Trophoblast cell (in vitro differentiated cells and primary cell): ENCODE measurements around the gene MDM2.
A peak's percentile ranks its signal among the peaks of the same experiment; 100 is the strongest.

ENCODE experiments used
- DNase-seq, 2 donors: peaks; one replicate each; pipeline ENCODE4 v3.0.0-alpha.2; 2016
- H2AFZ ChIP-seq: 2 replicates; pipeline ENCODE4 v1.6.1; 2013; ENCODE audit warnings: low read length, moderate library complexity, mild to moderate bottlenecking; ENCODE audit not compliant: insufficient read depth, poor library complexity
- H2AK5ac ChIP-seq: 2 replicates; pipeline ENCODE4 v1.6.1; 2013; ENCODE audit warnings: mild to moderate bottlenecking, low read length
- H2BK120ac ChIP-seq: 2 replicates; pipeline ENCODE4 v1.6.1; 2013; ENCODE audit warnings: low read length, mild to moderate bottlenecking, moderate library complexity; ENCODE audit not compliant: insufficient read depth, poor library complexity
- H2BK12ac ChIP-seq: 2 replicates; pipeline ENCODE4 v1.6.1; 2013; ENCODE audit warnings: mild to moderate bottlenecking, low read length, moderate library complexity
- H2BK5ac ChIP-seq: 2 replicates; pipeline ENCODE4 v1.6.1; 2013; ENCODE audit warnings: low read length, low read depth, moderate library complexity, mild to moderate bottlenecking; ENCODE audit not compliant: poor library complexity
- H3K14ac ChIP-seq: 2 replicates; pipeline ENCODE4 v1.6.1; 2013; ENCODE audit warnings: mild to moderate bottlenecking, low read length
- H3K18ac ChIP-seq: 2 replicates; pipeline ENCODE4 v1.6.1; 2013; ENCODE audit warnings: mild to moderate bottlenecking, low read length
- H3K23ac ChIP-seq: 2 replicates; pipeline ENCODE4 v1.6.1; 2013; ENCODE audit warnings: low read length
- H3K27ac ChIP-seq: 2 replicates; pipeline ENCODE4 v1.5.1; 2013; ENCODE audit warnings: low read depth, mild to moderate bottlenecking, inconsistent platforms, low read length, moderate library complexity
- H3K27me3 ChIP-seq: 2 replicates; pipeline ENCODE4 v1.6.1; 2013; ENCODE audit warnings: inconsistent platforms, mild to moderate bottlenecking, low read length, moderate library complexity; ENCODE audit not compliant: insufficient read depth
- H3K36me3 ChIP-seq, 2 experiments: 1 replicate in 1 of 2; 2 replicates in 1 of 2; pipeline ENCODE4 v1.6.1; 2013; ENCODE audit warnings: low read length in 2 of 2, mild to moderate bottlenecking in 2 of 2, moderate library complexity in 1 of 2; ENCODE audit not compliant: insufficient read depth in 2 of 2, control insufficient read depth in 1 of 2
- H3K4ac ChIP-seq: 2 replicates; pipeline ENCODE4 v1.6.1; 2013; ENCODE audit warnings: low read depth, mild to moderate bottlenecking, low read length, moderate library complexity
- H3K4me1 ChIP-seq, 2 experiments: 1 replicate in 1 of 2; 2 replicates in 1 of 2; pipeline ENCODE4 v1.6.1; 2013; ENCODE audit warnings: low read length in 2 of 2, mild to moderate bottlenecking in 2 of 2, moderate library complexity in 1 of 2; ENCODE audit not compliant: insufficient read depth in 2 of 2, control insufficient read depth in 1 of 2
- H3K4me2 ChIP-seq: 2 replicates; pipeline ENCODE4 v1.6.1; 2013; ENCODE audit warnings: inconsistent platforms, mild to moderate bottlenecking, low read length, moderate library complexity
- H3K4me3 ChIP-seq: 2 replicates; pipeline ENCODE4 v1.5.1; 2013; ENCODE audit warnings: mild to moderate bottlenecking, low read depth, low read length, inconsistent platforms
- H3K79me1 ChIP-seq: one replicate; pipeline ENCODE4 v1.6.1; 2013; ENCODE audit warnings: low read length
- H3K79me2 ChIP-seq: 2 replicates; pipeline ENCODE4 v1.6.1; 2013; ENCODE audit warnings: low read length, mild to moderate bottlenecking; ENCODE audit not compliant: control insufficient read depth, insufficient read depth, poor library complexity
- H3K9ac ChIP-seq: 2 replicates; pipeline ENCODE4 v1.6.1; 2013; ENCODE audit warnings: mild to moderate bottlenecking, low read length
- H3K9me3 ChIP-seq: 2 replicates; pipeline ENCODE4 v1.6.1; 2013; ENCODE audit warnings: low read depth, mild to moderate bottlenecking, control low read depth, inconsistent platforms, low read length; ENCODE audit not compliant: insufficient read depth
- H4K12ac ChIP-seq: 2 replicates; pipeline ENCODE4 v1.6.1; 2013; ENCODE audit warnings: low read depth, mild to moderate bottlenecking, low read length, moderate library complexity
- H4K8ac ChIP-seq: 2 replicates; pipeline ENCODE4 v1.6.1; 2013; ENCODE audit warnings: low read depth, mild to moderate bottlenecking, low read length, moderate library complexity
- H4K91ac ChIP-seq: one replicate; pipeline ENCODE4 v1.6.1; 2013; ENCODE audit warnings: low read depth, mild to moderate bottlenecking, low read length, moderate library complexity
- WGBS: extraction: QIAGEN DNeasy Blood & Tissue Kit; methylation state at CpG from one replicate; pipeline ENCODE4 v1.1.7; 2013; ENCODE audit warnings: missing lambda C conversion rate; ENCODE audit not compliant: insufficient read length, insufficient coverage; ENCODE audit errors: extremely low coverage; 5-methylcytosine and 5-hydroxymethylcytosine counted together

The MDM2 gene

GRCh38 chr12:68835333-68835908 is 27.4 kb downstream of the MDM2 start:
- Histone ChIP-seq H3K79me1 (no peaks in the 10 kb centered on the region), H3K27ac (no peak overlapping the region), H3K4me3 (no peak overlapping the region), H2AK5ac (no peak overlapping the region), H4K12ac (no peak overlapping the region), H3K4ac (no peak overlapping the region), H3K36me3 (peaks cover 32 to 41% of the 10 kb centered on the region in 2 experiments), H4K8ac (peak overlapping the region; percentile 65), H2AFZ (no peak overlapping the region), H3K23ac (no peak overlapping the region), H3K18ac (no peak overlapping the region), H4K91ac (no peak overlapping the region), H2BK12ac (no peak overlapping the region), H2BK5ac (no peak overlapping the region), H3K9ac (no peak overlapping the region), H3K4me1 (peaks cover 0 to 5% of the 10 kb centered on the region in 2 experiments), H3K27me3 (no peaks in the 10 kb centered on the region), H3K9me3 (no peaks in the 10 kb centered on the region), H2BK120ac (no peak overlapping the region), H3K14ac (no peak overlapping the region), H3K4me2 (no peak overlapping the region), H3K79me2 (peaks cover 2% of the 10 kb centered on the region)
- no peak for DNase-seq
- no CpG with 5 or more reads among the region's 10 CpGs for WGBS

- H3K4me1 ChIP-seq, result no peaks in the 10 kb centered on the region
- H4K91ac ChIP-seq, result no peak overlapping the region
- H3K18ac ChIP-seq, result no peak overlapping the region
- WGBS, result no CpG with 5 or more reads among the region's 1 CpG
- H3K36me3 ChIP-seq, result peaks cover 33 to 45% of the 10 kb centered on the region in 2 experiments
- peaks cover 2% of the 10 kb centered on the region for H3K79me2 ChIP-seq
- H3K14ac ChIP-seq, result no peak overlapping the region
- no peak overlapping the region for H3K4me2 ChIP-seq
- H3K4me3 ChIP-seq, result no peak overlapping the region
- no peak overlapping the region for H3K9ac ChIP-seq
- H3K79me1 ChIP-seq, result no peaks in the 10 kb centered on the region
- H3K27me3 ChIP-seq, result no peaks in the 10 kb centered on the region
- H3K27ac ChIP-seq, result no peak overlapping the region
- H2AFZ ChIP-seq, result no peak overlapping the region
- no peak overlapping the region for H4K12ac ChIP-seq
- H3K23ac ChIP-seq, result no peak overlapping the region
- no peak overlapping the region for H4K8ac ChIP-seq
- H2BK5ac ChIP-seq, result no peak overlapping the region
- H2AK5ac ChIP-seq, result no peak overlapping the region
- H2BK120ac ChIP-seq, result no peak overlapping the region
- DNase-seq, result no peak
- H2BK12ac ChIP-seq, result no peak overlapping the region
- no peaks in the 10 kb centered on the region for H3K9me3 ChIP-seq
- H3K4ac ChIP-seq, result no peak overlapping the region
Observed at GRCh38 chr12:68837215-68837614, 29.2 kb downstream of the MDM2 start.

GRCh38 chr12:68838046-68838886 is 30.3 kb downstream of the MDM2 start:
- Histone ChIP-seq H2AK5ac (no peak overlapping the region), H4K91ac (no peak overlapping the region), H3K14ac (no peak overlapping the region), H3K27ac (no peak overlapping the region), H3K4me1 (no peaks in the 10 kb centered on the region), H3K23ac (no peak overlapping the region), H4K12ac (no peak overlapping the region), H3K9me3 (no peaks in the 10 kb centered on the region), H3K4me2 (no peak overlapping the region), H3K27me3 (no peaks in the 10 kb centered on the region), H2AFZ (no peak overlapping the region), H4K8ac (no peak overlapping the region), H2BK120ac (no peak overlapping the region), H3K79me2 (no peaks in the 10 kb centered on the region), H2BK5ac (no peak overlapping the region), H3K9ac (no peak overlapping the region), H3K4ac (no peak overlapping the region), H3K4me3 (no peak overlapping the region), H3K18ac (no peak overlapping the region), H3K79me1 (no peaks in the 10 kb centered on the region), H3K36me3 (peaks cover 29 to 43% of the 10 kb centered on the region in 2 experiments), H2BK12ac (no peak overlapping the region)
- peak in 1 of 2 donors; percentile 57 for DNase-seq
- 100% methylated on average over 1 of the region's 5 CpGs for WGBS

GRCh38 chr12:68839183-68840147 is 31.5 kb downstream of the MDM2 start:
- Histone ChIP-seq H3K27ac (no peak overlapping the region), H4K8ac (no peak overlapping the region), H4K12ac (no peak overlapping the region), H3K9me3 (no peaks in the 10 kb centered on the region), H3K4ac (no peak overlapping the region), H3K9ac (no peak overlapping the region), H2BK5ac (no peak overlapping the region), H3K14ac (no peak overlapping the region), H4K91ac (no peak overlapping the region), H2AFZ (no peak overlapping the region), H3K23ac (no peak overlapping the region), H2BK120ac (no peak overlapping the region), H3K36me3 (peaks cover 24 to 38% of the 10 kb centered on the region in 2 experiments), H3K4me2 (no peak overlapping the region), H3K79me1 (no peaks in the 10 kb centered on the region), H3K4me3 (no peak overlapping the region), H3K4me1 (no peaks in the 10 kb centered on the region), H3K27me3 (no peaks in the 10 kb centered on the region), H3K79me2 (no peaks in the 10 kb centered on the region), H2AK5ac (no peak overlapping the region), H2BK12ac (no peak overlapping the region), H3K18ac (no peak overlapping the region)
- no CpG with 5 or more reads among the region's 2 CpGs for WGBS
- DNase-seq, result no peak
